ENCODE results near the gene ESRP2. TPM values are rescaled to one million over a fixed set of nuclear protein-coding genes. Genes with fewer than 3 reads are reported as not detected.
A peak's percentile ranks its signal among the peaks of the same experiment; 100 is the strongest.

The ESRP2 gene
- total RNA-seq, 1 donor from 2014 or later, result 0.11 TPM

DNA sequence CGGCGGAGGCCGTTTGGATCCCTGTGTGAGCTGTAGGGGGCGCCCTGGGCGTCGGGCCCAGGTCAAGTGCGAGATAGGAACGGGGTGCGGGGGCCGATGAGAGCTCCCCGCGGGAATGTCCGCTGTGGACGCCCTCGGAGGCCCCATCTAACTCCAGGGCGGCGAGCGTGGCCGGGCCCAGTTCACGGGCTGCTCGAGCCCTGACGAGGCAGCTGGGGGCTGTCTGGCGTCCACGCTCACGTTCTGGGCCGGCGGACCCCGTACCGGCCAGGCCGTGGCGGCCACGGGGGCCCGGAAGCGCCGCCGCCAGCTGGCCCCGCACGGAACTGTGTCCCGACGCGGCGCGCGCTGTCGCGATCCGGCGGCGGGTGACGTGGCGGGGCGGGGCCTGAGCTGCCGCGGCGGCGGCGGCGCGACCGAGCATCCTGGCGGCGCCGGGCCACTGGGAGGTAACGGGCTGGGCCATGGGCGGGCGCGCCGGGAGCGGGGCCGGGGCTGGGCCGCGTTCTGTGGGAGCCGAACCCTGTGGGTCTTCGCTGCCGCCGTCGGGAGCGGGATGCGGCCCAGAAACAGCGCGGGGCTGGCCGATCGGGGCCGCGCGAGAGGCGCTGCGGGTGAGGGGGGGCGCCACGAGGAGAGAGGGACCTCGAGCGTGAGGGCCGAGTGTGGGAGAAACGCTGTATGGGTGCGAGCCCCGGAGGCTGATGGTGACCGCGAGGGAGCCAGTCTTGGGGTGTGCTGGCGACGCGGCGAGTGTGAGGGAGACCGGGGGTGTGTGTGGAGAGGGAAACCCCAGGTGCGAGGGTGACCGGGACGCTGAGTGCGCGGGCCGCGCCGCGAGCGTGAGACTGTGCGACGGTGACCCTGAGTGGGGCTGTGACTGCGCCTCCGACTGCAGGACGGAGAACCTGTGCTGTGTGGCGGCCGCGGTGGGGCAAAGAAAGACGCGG, 28.5 kb upstream of the ESRP2 start, which contains the start of gene SLC7A6:
Gene SLC7A6 (plus strand): TSS at position 399 of the 950 bp plus-strand sequence. CDS start 10,201 bp downstream, outside the sequence.
- peak; percentile 87 for DNase-seq (ENCODE audit: low read depth)

DNA sequence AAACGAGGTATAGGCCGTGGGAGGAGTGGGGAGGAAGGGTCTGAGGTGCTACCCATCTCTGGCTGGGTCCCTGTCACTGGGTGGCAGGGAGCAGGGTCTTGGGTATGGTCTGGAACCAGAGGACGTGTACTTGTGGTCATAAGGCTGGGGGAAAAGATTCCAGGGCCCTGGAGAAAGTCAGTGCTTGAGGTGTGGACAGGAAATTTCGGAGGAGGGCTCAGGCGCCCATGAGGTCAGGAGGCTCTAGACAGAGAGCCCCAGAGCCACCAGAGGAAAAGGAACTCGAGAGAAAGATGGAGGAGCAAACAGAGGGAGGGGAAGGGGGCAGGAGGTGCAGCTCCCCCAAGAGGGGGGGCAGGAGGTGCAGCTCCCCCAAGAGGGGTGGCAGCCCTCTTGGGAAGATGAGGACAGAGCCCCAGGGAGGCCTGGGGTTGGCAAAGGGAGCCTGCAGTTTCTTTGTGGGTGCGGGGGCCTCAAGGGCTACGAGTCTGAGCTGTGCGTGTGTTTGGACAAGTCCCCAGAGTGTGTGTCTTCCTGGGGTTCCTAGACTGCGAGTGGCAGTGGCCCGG, 27.7 kb upstream of the ESRP2 start:
- DNase-seq (ENCODE audit: low read depth), result no peak

DNA sequence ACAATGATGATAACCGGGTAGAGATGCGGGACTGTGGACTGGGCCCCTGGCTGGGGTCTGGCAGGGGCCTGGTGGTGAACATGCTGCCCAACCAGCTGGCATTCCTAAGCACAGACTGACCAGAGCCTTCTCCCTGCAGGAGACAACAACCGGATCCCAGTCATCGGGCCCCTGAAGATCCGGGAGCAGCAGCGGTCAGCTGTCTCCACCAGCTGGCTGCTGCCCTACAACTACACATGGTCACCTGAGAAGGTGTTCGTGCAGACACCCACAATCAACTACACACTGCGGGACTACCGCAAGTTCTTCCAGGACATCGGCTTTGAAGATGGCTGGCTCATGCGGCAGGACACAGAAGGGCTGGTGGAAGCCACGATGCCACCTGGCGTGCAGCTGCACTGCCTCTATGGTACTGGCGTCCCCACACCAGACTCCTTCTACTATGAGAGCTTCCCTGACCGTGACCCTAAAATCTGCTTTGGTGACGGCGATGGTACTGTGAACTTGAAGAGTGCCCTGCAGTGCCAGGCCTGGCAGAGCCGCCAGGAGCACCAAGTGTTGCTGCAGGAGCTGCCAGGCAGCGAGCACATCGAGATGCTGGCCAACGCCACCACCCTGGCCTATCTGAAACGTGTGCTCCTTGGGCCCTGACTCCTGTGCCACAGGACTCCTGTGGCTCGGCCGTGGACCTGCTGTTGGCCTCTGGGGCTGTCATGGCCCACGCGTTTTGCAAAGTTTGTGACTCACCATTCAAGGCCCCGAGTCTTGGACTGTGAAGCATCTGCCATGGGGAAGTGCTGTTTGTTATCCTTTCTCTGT, 23.3 kb upstream of the ESRP2 start:
- peak; percentile 28 for DNase-seq (ENCODE audit: low read depth)

- DNase-seq (ENCODE audit: low read depth), result peak; percentile 72
Measured at GRCh38 chr16:68257906-68258800, 22.2 kb upstream of the ESRP2 start.

DNA sequence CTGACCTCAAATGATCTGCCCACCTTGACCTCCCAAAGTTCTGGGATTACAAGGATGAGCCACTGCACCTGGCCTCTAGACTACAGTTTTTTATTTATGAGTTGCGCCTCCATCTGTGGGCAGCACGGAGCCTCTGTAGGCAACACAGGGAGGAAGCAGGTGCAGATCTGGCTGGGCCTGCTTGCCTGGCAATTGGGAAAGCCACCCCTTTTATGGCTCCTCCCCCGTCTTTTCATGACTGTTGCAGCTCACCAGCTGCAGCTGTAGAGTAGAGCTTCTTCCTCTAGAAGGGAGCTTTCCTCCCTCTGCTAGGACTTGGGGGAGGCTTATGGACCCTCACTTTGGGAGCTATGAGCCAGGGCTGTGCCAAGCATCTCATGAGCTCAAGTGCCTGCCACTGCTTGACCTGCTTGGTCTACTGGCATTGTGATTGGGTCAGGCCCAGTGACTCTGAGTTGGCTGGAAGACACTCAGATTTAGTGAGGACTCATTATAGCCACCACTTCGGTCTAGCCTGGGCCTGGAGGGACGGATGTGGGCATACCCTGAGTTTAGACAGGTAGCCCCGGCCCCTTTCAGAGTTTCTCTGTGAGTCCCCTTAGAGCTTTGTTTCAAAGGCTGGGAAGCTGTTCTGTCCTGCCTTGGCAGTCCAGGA, 21.5 kb upstream of the ESRP2 start:
- peak; percentile 89 for DNase-seq (ENCODE audit: low read depth)

- no peak for DNase-seq (ENCODE audit: low read depth)
Measured at GRCh38 chr16:68255712-68256111, 19.8 kb upstream of the ESRP2 start.

GRCh38 chr16:68253721-68254120, 17.8 kb upstream of the ESRP2 start:
- no peak for DNase-seq (ENCODE audit: low read depth)

DNA sequence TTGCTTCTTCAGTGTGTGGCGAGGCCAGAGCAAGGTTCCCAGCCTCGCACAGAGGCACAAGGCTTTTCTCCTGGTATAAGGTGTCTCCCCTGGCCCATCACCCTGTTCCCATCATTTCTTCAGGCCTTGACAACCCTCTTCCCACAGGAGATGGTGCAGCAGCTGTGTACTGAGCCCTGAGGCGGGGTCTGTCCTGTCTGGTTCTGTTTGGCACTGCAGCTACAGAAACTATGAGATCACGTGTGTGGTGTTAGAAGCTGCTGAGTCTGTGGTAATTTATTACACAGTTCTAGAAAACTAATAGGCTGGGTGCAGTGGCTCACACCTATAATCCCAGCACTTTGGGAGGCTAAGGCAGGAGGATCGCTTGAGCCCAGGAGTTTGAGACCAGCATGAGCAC, 16.5 kb upstream of the ESRP2 start:
- peak; percentile 68 for DNase-seq (ENCODE audit: low read depth)

GRCh38 chr16:68251832-68252231, 15.9 kb upstream of the ESRP2 start:
- DNase-seq (ENCODE audit: low read depth), result peak; percentile 86

DNA sequence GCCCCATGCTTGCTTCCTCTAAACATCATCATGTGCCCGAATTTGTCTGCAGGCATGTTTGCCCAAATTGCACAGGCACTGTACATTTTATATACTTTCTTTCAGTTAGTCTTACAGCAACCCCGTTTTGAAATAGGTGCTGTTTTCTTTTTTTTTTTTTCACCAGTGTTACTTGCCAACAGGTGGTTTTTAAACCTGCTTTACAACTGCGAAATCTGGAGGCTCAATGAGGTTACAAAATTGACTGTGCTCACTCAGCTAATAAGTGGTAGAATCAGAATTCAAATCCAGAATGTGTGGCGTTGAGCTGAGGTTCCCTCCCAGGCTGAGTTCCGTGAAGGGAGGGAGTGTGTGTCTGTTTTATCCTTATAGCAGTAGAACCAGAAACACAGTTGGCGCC, 15.0 kb upstream of the ESRP2 start:
- no peak for DNase-seq (ENCODE audit: low read depth)

- DNase-seq (ENCODE audit: low read depth), result no peak
Measured at GRCh38 chr16:68249371-68249770, 13.4 kb upstream of the ESRP2 start.

DNA sequence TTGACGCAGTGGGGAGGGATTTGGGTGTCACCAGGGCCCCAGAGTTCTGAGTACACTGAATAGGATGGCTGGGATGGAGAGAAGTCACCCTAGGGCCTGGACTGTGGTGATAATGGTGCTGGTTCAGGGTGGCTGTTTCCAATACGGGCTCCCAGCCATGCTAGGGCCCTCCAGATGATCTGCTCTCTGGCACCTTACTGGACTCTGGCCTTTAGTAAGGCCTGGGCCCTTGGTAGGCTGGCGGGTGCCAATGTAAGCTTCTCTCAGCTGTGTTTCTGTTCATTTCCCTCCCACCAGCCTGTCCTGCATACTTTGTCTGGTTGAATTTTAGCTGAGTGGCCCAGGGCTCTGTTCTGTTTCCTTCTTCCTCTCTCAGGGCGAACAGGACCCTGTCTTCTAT, 12.0 kb upstream of the ESRP2 start:
- no peak for DNase-seq (ENCODE audit: low read depth)

- peak; percentile 79 for DNase-seq (ENCODE audit: low read depth)
Measured at GRCh38 chr16:68247400-68247799, 11.5 kb upstream of the ESRP2 start.

DNA sequence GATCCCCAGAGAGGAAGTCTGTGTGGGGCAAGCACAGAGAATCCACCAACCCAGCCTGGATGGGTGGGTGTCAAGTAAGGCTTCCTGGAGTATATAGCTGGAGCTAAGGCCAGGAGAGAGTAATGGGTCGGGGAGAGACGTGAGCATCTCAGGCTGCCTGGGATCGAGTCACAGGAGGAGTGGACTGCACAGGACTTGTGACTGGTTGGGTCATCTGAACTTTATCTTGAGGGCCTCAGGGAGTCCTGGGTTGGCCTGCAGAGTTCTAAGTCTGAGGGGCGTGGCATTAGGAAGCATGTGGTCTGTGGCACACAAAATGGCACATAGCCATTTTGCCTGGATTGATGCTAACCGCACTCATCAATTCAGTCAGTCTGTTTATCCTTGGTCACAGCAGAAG, 10.7 kb upstream of the ESRP2 start:
- DNase-seq (ENCODE audit: low read depth), result peak; percentile 69

GRCh38 chr16:68246121-68246520, 10.2 kb upstream of the ESRP2 start:
- no peak for DNase-seq (ENCODE audit: low read depth)

- peak; percentile 96 for DNase-seq (ENCODE audit: low read depth)
Measured at GRCh38 chr16:68244903-68245853, 9.3 kb upstream of the ESRP2 start, which contains the start of gene PLA2G15. TSS of gene PLA2G15 (plus strand) at chr16:68245373. CDS start at chr16:68245427, 54 bp downstream.

- no peak for DNase-seq (ENCODE audit: low read depth)
Measured at GRCh38 chr16:68244481-68244902, 8.6 kb upstream of the ESRP2 start.
